ENCODE results near the gene NUB1. TPM values are rescaled to one million over a fixed set of nuclear protein-coding genes. Genes with fewer than 3 reads are reported as not detected.

NUB1 gene
- total RNA-seq, 1 donor from 2014 or later: 28.2 TPM

DNA sequence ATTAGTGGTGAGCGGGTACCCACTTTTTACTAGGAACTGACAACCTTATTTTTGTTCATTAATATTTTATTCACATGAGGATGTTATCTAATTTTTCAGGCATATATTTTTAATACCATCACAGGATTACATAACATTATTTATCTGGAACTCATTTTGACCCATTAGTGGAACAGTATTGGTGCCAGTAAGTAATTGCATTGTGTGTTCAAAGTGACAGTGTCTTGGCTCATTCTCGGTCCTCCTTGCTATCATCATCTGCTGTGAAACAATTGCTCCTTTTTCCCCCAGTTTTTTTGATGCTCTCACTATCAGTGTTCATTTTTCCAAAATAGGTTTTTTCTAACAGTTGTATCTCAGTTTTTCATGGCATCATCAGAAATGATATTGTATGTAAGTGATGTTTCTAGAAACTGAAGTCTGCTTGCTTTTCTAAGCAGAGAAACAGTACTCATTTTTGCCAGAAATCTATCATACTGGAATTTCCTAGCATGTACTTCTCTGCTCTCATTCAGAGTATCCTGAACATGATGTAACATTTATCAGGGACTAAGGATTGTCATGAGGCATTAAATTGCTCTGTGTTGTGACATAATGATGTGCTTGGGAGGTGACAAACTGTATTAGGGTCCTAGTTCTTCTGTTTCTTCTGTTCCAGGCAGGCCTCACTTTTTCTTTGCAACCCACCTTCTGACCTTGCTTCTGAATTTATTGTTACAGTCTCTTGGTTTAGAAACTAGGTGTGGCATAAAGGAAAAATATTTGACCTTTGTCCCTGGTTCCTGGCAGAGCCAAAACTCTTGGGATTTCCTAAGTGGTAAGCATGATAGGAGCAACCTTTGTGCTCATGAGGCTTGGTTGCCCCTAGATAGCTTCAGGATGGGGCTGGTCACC lies 4.2 kb downstream of the NUB1 start:
- H3K36me3 ChIP-seq: peaks cover 32 to 48% of the 10 kb centered on the region in 2 donors

DNA sequence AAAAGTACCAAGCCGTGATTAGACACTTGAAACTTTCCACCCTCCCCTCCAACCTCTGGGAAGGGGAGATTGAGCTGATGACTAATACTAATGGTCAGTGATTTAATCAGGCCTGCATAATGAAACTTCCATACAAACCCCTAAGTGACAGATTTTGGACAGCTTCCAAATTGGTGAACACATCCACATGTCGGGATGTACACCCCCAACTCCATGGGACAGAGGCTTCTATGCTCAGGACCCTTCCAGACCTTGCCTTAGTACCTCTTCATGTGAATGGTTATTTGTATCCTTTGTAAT lies 4.8 kb downstream of the NUB1 start:
- Histone ChIP-seq H3K27me3 (no peaks in the 10 kb centered on the region), H3K36me3 (peaks cover 38 to 54% of the 10 kb centered on the region in 2 donors), H3K4me1 (peaks cover 11% of the 10 kb centered on the region in 2 donors), H3K4me3 (no peak overlapping the region), H3K27ac (no peak overlapping the region), H3K9me3 (no peaks in the 10 kb centered on the region)
- intact Hi-C loops (cut with DNase I): loop anchor here (10.0 kb wide), 1 partner anchor 528 kb away; the partner anchor contains the start of gene PRKAG2
- TF ChIP-seq, protein P1, sequence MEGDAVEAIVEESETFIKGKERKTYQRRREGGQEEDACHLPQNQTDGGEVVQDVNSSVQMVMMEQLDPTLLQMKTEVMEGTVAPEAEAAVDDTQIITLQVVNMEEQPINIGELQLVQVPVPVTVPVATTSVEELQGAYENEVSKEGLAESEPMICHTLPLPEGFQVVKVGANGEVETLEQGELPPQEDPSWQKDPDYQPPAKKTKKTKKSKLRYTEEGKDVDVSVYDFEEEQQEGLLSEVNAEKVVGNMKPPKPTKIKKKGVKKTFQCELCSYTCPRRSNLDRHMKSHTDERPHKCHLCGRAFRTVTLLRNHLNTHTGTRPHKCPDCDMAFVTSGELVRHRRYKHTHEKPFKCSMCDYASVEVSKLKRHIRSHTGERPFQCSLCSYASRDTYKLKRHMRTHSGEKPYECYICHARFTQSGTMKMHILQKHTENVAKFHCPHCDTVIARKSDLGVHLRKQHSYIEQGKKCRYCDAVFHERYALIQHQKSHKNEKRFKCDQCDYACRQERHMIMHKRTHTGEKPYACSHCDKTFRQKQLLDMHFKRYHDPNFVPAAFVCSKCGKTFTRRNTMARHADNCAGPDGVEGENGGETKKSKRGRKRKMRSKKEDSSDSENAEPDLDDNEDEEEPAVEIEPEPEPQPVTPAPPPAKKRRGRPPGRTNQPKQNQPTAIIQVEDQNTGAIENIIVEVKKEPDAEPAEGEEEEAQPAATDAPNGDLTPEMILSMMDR (IDR thresholded peaks at IDR 0.05): no peak
- no peak for DNase-seq (ENCODE audit: low spot score in 2 of 2)

More for the DNA sequence above, 4.2 kb downstream of the NUB1 start:
- no peaks in the 10 kb centered on the region for H3K27me3 ChIP-seq
- no peaks in the 10 kb centered on the region for H3K9me3 ChIP-seq
- no peak overlapping the region for H3K27ac ChIP-seq
- TF ChIP-seq, protein P1 (IDR thresholded peaks at IDR 0.05): no peak
- H3K4me1 ChIP-seq: peaks cover 11 to 13% of the 10 kb centered on the region in 2 donors
- intact Hi-C loops (cut with DNase I): loop anchor here (10.0 kb wide), 1 partner anchor 529 kb away; the partner anchor contains the start of gene PRKAG2
- no peak overlapping the region for H3K4me3 ChIP-seq
- no peak for DNase-seq (ENCODE audit: low spot score in 2 of 2)

DNA sequence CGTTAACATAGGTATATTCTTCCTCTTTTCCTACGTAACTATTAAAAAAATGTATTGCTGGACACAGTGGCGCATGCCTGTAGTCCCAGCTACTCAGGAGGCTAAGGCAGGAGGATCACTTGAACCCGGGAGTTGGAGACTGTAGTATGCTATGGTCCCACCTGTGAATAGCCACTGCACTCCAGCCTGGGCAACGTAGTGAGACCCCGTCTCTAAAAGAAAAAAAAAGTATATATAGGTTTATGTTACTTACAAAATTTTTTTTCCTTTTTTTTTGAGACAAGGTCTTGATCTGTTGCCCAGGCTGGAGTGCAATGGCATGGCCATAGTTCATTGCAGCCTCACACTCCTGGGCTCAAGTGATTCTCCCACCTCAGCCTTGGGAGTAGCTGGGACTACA lies 5.6 kb downstream of the NUB1 start:
- Histone ChIP-seq H3K4me1 (peaks cover 11% of the 10 kb centered on the region in 2 donors), H3K9me3 (no peaks in the 10 kb centered on the region), H3K27me3 (no peaks in the 10 kb centered on the region), H3K36me3 (peaks cover 45 to 62% of the 10 kb centered on the region in 2 donors), H3K4me3 (no peak overlapping the region), H3K27ac (no peak overlapping the region)
- DNase-seq (ENCODE audit: low spot score in 2 of 2): no peak
- intact Hi-C loops (cut with DNase I): loop anchor here (10.0 kb wide), 1 partner anchor 528 kb away; the partner anchor contains the start of gene PRKAG2
- TF ChIP-seq, protein P1 (IDR thresholded peaks at IDR 0.05): no peak

DNA sequence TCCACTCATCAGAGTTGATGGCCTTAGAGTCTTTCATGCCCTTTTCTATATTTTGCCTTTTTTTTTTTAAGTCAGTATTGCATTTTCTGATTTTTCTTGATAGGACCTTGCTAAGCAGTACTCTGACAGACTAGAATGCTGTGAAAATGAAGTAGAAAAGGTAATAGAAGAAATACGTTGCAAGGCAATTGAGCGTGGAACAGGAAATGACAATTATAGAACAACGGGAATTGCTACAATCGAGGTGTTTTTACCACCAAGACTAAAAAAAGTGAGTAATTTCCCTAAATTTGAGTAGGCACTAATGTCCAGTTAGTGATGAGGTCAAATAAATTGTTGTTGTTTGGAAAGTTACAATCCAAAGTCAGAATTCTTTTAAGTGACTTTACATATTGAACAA lies 7.4 kb downstream of the NUB1 start:
- intact Hi-C loops (cut with DNase I): loop anchor here (10.0 kb wide), 1 partner anchor 526 kb away; the partner anchor contains the start of gene PRKAG2
- Histone ChIP-seq H3K36me3 (peaks cover 58 to 79% of the 10 kb centered on the region in 2 donors), H3K9me3 (no peaks in the 10 kb centered on the region), H3K27me3 (no peaks in the 10 kb centered on the region), H3K4me3 (no peak overlapping the region), H3K4me1 (peaks cover 0 to 5% of the 10 kb centered on the region in 2 donors), H3K27ac (no peak overlapping the region)
- TF ChIP-seq, protein P1 (IDR thresholded peaks at IDR 0.05): no peak
- DNase-seq (ENCODE audit: low spot score in 2 of 2): no peak

DNA sequence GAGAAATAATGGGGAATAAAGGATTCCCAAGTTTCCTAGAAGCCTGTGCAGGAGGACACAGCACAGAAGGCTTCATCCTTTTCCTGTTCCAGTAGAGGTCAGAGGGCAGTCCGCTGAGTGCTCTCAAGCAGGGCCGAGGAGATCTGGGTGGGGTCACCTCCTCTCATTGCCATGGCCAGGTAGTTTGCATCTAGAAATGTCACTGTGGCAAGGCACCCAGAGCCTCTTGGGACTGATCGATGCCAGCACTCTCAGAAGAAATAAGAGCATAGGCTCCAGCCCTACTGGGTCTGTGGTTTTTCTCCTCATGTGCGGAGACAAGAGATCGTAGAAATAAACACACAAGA lies 7.9 kb downstream of the NUB1 start:
- TF ChIP-seq, protein P1 (IDR thresholded peaks at IDR 0.05): no peak
- no peaks in the 10 kb centered on the region for H3K27me3 ChIP-seq
- H3K4me3 ChIP-seq: no peak overlapping the region
- H3K9me3 ChIP-seq: no peaks in the 10 kb centered on the region
- intact Hi-C loops (cut with DNase I): loop anchor here (10.0 kb wide), 1 partner anchor 525 kb away; the partner anchor contains the start of gene PRKAG2
- H3K4me1 ChIP-seq: peaks cover 0 to 3% of the 10 kb centered on the region in 2 donors
- H3K36me3 ChIP-seq: peaks cover 59 to 81% of the 10 kb centered on the region in 2 donors
- no peak for DNase-seq (ENCODE audit: low spot score in 2 of 2)
- H3K27ac ChIP-seq: no peak overlapping the region

Measured in ascending aorta (tissue), 2 donors.